H9 (cell line): ENCODE results near the gene DNAJC7. TPM values are rescaled to one million over a fixed set of nuclear protein-coding genes. Genes with fewer than 3 reads are reported as not detected.

ENCODE experiments used
- DNase-seq: peaks from one replicate; pipeline ENCODE4 v3.0.0-alpha.2; 2017
- H2AFZ ChIP-seq: one replicate; pipeline ENCODE4 v1.6.1; 2013; ENCODE audit warnings: mild to moderate bottlenecking, low read length, control low read depth, moderate library complexity
- H2AK5ac ChIP-seq: 2 replicates; pipeline ENCODE4 v1.6.1; 2013; ENCODE audit warnings: low read length, control low read depth, mixed read lengths; ENCODE audit not compliant: insufficient read length
- H2BK120ac ChIP-seq: one replicate; pipeline ENCODE4 v1.6.1; 2013; ENCODE audit warnings: low read depth, mild to moderate bottlenecking, low read length, control low read depth, inconsistent platforms; ENCODE audit not compliant: poor library complexity, severe bottlenecking
- H2BK12ac ChIP-seq: 2 replicates; pipeline ENCODE4 v1.6.1; 2013; ENCODE audit warnings: low read length, control low read depth, mixed read lengths, low read depth; ENCODE audit not compliant: insufficient read length
- H2BK15ac ChIP-seq: 2 replicates; pipeline ENCODE4 v1.6.1; 2013; ENCODE audit warnings: low read depth, low read length, control low read depth
- H2BK20ac ChIP-seq: one replicate; pipeline ENCODE4 v1.6.1; 2013; ENCODE audit warnings: low read depth, mild to moderate bottlenecking, low read length, control low read depth, inconsistent platforms; ENCODE audit not compliant: poor library complexity, severe bottlenecking
- H2BK5ac ChIP-seq: 2 replicates; pipeline ENCODE4 v1.6.1; 2013; ENCODE audit warnings: low read length, control low read depth, mixed read lengths; ENCODE audit not compliant: insufficient read length
- H3K14ac ChIP-seq: 2 replicates; pipeline ENCODE4 v1.6.1; 2013; ENCODE audit warnings: low read length, control low read depth; ENCODE audit not compliant: insufficient read depth
- H3K18ac ChIP-seq: 2 replicates; pipeline ENCODE4 v1.6.1; 2013; ENCODE audit warnings: low read depth, mild to moderate bottlenecking, mixed read lengths, low read length, control low read depth; ENCODE audit not compliant: insufficient read length
- H3K23ac ChIP-seq: 2 replicates; pipeline ENCODE4 v1.6.1; 2013; ENCODE audit warnings: low read length, control low read depth, mixed read lengths, low read depth; ENCODE audit not compliant: insufficient read length
- H3K23me2 ChIP-seq: 2 replicates; pipeline ENCODE4 v1.6.1; 2013; ENCODE audit warnings: low read depth, mild to moderate bottlenecking, mixed read lengths, low read length, control low read depth; ENCODE audit not compliant: insufficient read length, poor library complexity, severe bottlenecking
- H3K27ac ChIP-seq: 2 replicates; pipeline ENCODE4 v1.5.1; 2013; ENCODE audit warnings: low read length, control low read depth, mixed read lengths, low read depth; ENCODE audit not compliant: insufficient read length
- H3K27me3 ChIP-seq: 2 replicates; pipeline ENCODE4 v1.6.1; 2013; ENCODE audit warnings: low read length, control low read depth, inconsistent platforms; ENCODE audit not compliant: insufficient read depth
- H3K4ac ChIP-seq: 2 replicates; pipeline ENCODE4 v1.6.1; 2013; ENCODE audit warnings: low read depth, mild to moderate bottlenecking, control low read depth, inconsistent platforms, low read length, moderate library complexity
- H3K4me1 ChIP-seq: 2 replicates; pipeline ENCODE4 v1.6.1; 2013; ENCODE audit warnings: low read length, control low read depth, inconsistent platforms; ENCODE audit not compliant: insufficient read depth
- H3K4me2 ChIP-seq: 2 replicates; pipeline ENCODE4 v1.6.1; 2013; ENCODE audit warnings: low read length, control low read depth, mixed read lengths; ENCODE audit not compliant: insufficient read length, insufficient read depth
- H3K56ac ChIP-seq: 2 replicates; pipeline ENCODE4 v1.6.1; 2013; ENCODE audit warnings: low read depth, mild to moderate bottlenecking, mixed read lengths, low read length, control low read depth; ENCODE audit not compliant: insufficient read length
- H3K79me1 ChIP-seq: 2 replicates; pipeline ENCODE4 v1.6.1; 2013; ENCODE audit warnings: low read depth, mild to moderate bottlenecking, moderate library complexity, low read length, control low read depth, inconsistent platforms; ENCODE audit not compliant: insufficient read depth, poor library complexity, severe bottlenecking
- H3K79me2 ChIP-seq: 2 replicates; pipeline ENCODE4 v1.6.1; 2013; ENCODE audit warnings: low read length, control low read depth, inconsistent platforms; ENCODE audit not compliant: insufficient read depth
- H3K9ac ChIP-seq: 2 replicates; pipeline ENCODE4 v1.6.1; 2013; ENCODE audit warnings: low read length, control low read depth, mixed read lengths; ENCODE audit not compliant: insufficient read length; ENCODE audit errors: extremely low read depth
- H3K9me3 ChIP-seq: one replicate; pipeline ENCODE4 v1.6.1; 2013; ENCODE audit warnings: low read depth, low read length, inconsistent platforms; ENCODE audit not compliant: control insufficient read depth
- H3T11ph ChIP-seq: one replicate; pipeline ENCODE4 v1.6.1; 2013; ENCODE audit warnings: mild to moderate bottlenecking, low read length, control low read depth, inconsistent platforms
- H4K20me1 ChIP-seq: one replicate; pipeline ENCODE4 v1.6.1; 2013; ENCODE audit not compliant: control insufficient read depth, insufficient read length, insufficient read depth
- H4K5ac ChIP-seq: 2 replicates; pipeline ENCODE4 v1.6.1; 2013; ENCODE audit warnings: low read depth, mild to moderate bottlenecking, mixed read lengths, low read length, control low read depth; ENCODE audit not compliant: insufficient read length
- H4K8ac ChIP-seq: replicated peaks from 2 replicates; pipeline ENCODE4 v1.6.1; 2013; ENCODE audit warnings: low read length, control low read depth, mixed read lengths, low read depth; ENCODE audit not compliant: insufficient read length
- H4K91ac ChIP-seq: 2 replicates; pipeline ENCODE4 v1.6.1; 2013; ENCODE audit warnings: low read depth, mild to moderate bottlenecking, moderate library complexity, mixed read lengths, low read length, control low read depth; ENCODE audit not compliant: insufficient read length
- H3K27ac Mint-ChIP-seq, 3 experiments: 2 replicates in 2 of 3; 3 replicates in 1 of 3; pipeline ENCODE4 v1.8.0; 2020 to 2021; ENCODE audit warnings: mixed read lengths in 3 of 3, mild to moderate bottlenecking in 1 of 3, moderate library complexity in 1 of 3
- H3K27me3 Mint-ChIP-seq: 2 replicates; pipeline ENCODE4 v1.8.0; 2021; ENCODE audit warnings: low read depth, mild to moderate bottlenecking, moderate library complexity, mixed read lengths
- H3K36me3 Mint-ChIP-seq, 3 experiments: 2 replicates in 2 of 3; 3 replicates in 1 of 3; pipeline ENCODE4 v1.8.0; 2020 to 2021; ENCODE audit warnings: low read depth in 3 of 3, mixed read lengths in 3 of 3; ENCODE audit not compliant: insufficient read depth in 1 of 3
- H3K4me1 Mint-ChIP-seq, 2 experiments: 2 replicates each; pipeline ENCODE4 v1.8.0; 2020; ENCODE audit warnings: mixed read lengths in 2 of 2
- H3K4me3 Mint-ChIP-seq, 2 experiments: 2 replicates in 1 of 2; 3 replicates in 1 of 2; pipeline ENCODE4 v1.8.0; 2020 to 2021; ENCODE audit warnings: mild to moderate bottlenecking in 2 of 2, mixed read lengths in 2 of 2, moderate library complexity in 1 of 2
- H3K9me3 Mint-ChIP-seq, 2 experiments: 2 replicates in 1 of 2; 3 replicates in 1 of 2; pipeline ENCODE4 v1.8.0; 2020; ENCODE audit warnings: mild to moderate bottlenecking in 2 of 2, mixed read lengths in 2 of 2, moderate library complexity in 1 of 2
- WGBS: extraction: QIAGEN DNeasy Blood & Tissue Kit; methylation state at CpG from one replicate; pipeline ENCODE4 v1.1.7; 2013; ENCODE audit warnings: missing lambda C conversion rate, low lambda C conversion rate, mixed read lengths; ENCODE audit not compliant: insufficient read length; ENCODE audit errors: extremely low coverage; 5-methylcytosine and 5-hydroxymethylcytosine counted together
- total RNA-seq: library from RNA; stranded (reverse); gene quantifications from 2 replicates; pipeline ENCODE4 v1.2.1, GENCODE V29; 2021
- TF ChIP-seq, protein P1 (sequence below): fragments of 200-600 bp; sonication (generic); conservative IDR thresholded peaks from 3 replicates; pipeline ENCODE4 v1.8.0; 2021; ENCODE audit warnings: antibody characterized with exemption, mild to moderate bottlenecking

The DNAJC7 gene
- total RNA-seq, 1 experiment from 2014 or later: 141 TPM

DNA sequence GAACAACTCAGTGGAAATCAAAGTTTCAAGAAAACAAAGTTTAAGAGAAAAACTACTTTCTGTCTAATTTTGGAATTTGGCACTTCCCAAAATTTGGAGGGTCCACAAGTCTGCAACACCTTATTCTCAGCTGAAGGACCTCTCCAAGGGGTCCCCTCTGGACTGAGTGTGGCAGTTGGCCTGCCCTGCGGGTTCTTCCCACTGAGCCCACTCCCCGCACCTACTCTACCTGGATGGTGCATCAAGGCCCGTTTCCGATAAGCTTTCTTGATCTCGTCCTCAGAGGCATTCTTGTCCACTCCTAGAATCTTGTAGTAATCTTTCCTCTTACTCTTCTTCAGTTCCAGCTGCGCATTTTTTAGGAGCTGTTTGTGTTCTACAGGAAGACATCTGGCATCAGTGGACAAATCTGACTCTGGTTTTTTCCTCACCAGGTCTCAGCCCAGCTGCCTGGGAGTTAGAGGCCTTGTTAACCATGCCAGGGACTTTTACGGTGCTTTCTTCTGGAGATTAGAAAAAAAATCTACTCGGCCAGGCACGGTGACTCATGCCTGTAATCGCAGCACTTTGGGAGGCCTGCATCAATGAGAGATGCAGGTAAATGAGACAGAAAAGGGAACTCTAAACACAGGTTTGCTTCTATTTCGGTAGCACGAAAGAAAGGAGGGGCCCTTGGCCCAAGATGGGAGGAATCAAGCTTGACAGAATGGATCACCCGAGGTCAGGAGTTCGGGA is 35.0 kb downstream of the DNAJC7 start:
- H3K79me1 ChIP-seq: no peaks in the 10 kb centered on the region
- Mint-ChIP-seq H3K9me3 (no peaks in the 10 kb centered on the region), H3K4me1 (no peaks in the 10 kb centered on the region), H3K27ac (no peak overlapping the region), H3K4me3 (no peak overlapping the region; a peak in 1 of 5 replicates), H3K27me3 (no peaks in the 10 kb centered on the region), H3K36me3 (peaks cover 62 to 93% (median 90%) of the 10 kb centered on the region in 3 experiments)
- H2AFZ ChIP-seq: no peak overlapping the region
- no peaks in the 10 kb centered on the region for H3K79me2 ChIP-seq
- TF ChIP-seq, protein P1, sequence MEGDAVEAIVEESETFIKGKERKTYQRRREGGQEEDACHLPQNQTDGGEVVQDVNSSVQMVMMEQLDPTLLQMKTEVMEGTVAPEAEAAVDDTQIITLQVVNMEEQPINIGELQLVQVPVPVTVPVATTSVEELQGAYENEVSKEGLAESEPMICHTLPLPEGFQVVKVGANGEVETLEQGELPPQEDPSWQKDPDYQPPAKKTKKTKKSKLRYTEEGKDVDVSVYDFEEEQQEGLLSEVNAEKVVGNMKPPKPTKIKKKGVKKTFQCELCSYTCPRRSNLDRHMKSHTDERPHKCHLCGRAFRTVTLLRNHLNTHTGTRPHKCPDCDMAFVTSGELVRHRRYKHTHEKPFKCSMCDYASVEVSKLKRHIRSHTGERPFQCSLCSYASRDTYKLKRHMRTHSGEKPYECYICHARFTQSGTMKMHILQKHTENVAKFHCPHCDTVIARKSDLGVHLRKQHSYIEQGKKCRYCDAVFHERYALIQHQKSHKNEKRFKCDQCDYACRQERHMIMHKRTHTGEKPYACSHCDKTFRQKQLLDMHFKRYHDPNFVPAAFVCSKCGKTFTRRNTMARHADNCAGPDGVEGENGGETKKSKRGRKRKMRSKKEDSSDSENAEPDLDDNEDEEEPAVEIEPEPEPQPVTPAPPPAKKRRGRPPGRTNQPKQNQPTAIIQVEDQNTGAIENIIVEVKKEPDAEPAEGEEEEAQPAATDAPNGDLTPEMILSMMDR: no peak
- DNase-seq: no peak
- H2BK15ac ChIP-seq: no peak overlapping the region
- no peak overlapping the region for H3T11ph ChIP-seq
- no peak overlapping the region for H4K91ac ChIP-seq
- no peak overlapping the region for H3K9ac ChIP-seq
- H2BK120ac ChIP-seq: no peak overlapping the region
- no peak overlapping the region for H3K18ac ChIP-seq
- H3K56ac ChIP-seq: no peak overlapping the region
- WGBS: no CpG with 5 or more reads among the region's 14 CpGs
- H3K27ac ChIP-seq: no peak overlapping the region
- no peak overlapping the region for H2AK5ac ChIP-seq
- H4K5ac ChIP-seq: no peak overlapping the region
- H3K4ac ChIP-seq: no peak overlapping the region
- H2BK20ac ChIP-seq: no peak overlapping the region
- no peak overlapping the region for H2BK12ac ChIP-seq
- no peak overlapping the region for H2BK5ac ChIP-seq
- H3K27me3 ChIP-seq: no peaks in the 10 kb centered on the region
- H3K23ac ChIP-seq: no peak overlapping the region
- no peak overlapping the region for H3K4me2 ChIP-seq
- H3K23me2 ChIP-seq: no peaks in the 10 kb centered on the region
- no peak overlapping the region for H4K8ac ChIP-seq
- H3K4me1 ChIP-seq: no peaks in the 10 kb centered on the region
- H3K14ac ChIP-seq: no peak overlapping the region
- H4K20me1 ChIP-seq: no peaks in the 10 kb centered on the region
- H3K9me3 ChIP-seq: no peaks in the 10 kb centered on the region
